ENCODE measurements around the gene RASA3. TPM values are rescaled to one million over a fixed set of nuclear protein-coding genes. Genes with fewer than 3 reads are reported as not detected.

The RASA3 gene
- total RNA-seq, 1 experiment from 2014 or later = 18.6 TPM

DNA sequence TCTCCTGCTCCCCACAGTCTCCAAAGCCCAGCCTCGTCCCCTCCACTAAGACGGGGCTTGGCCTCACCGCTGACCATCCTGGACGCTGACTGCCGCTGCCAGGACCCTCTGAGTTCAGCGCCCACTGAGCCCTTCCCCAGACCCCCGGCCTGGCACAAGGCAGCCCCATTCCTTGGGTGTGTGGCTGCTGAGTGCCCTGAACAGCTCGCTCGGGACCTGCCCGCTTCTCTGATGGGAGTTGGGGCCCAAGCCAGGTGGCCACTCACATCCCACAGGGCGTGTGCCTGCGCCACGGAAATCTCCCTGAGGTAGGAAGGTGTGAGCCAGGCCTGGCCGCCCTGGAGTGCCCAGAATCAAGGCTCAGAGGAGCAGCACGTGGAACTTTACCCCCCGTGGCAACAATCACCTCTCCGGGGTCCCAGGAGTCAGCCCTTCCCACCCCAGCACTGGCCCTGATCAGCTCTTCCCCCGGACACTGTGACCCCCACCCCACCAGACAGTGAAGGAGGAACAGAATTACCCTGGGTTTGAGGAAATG is 179.4 kb downstream of the RASA3 start:
- ChIA-PET POLR2A (no interaction called here), CTCF (interaction anchor here (0.7 to 1.2 kb wide), 2 partner anchors 273 to 316 kb away, joined by 3 to 4 read pairs; no protein-coding TSS in a partner anchor), RAD21 (ENCODE audit: low non-redundant PET in 1 of 2, low total read pairs in 2 of 2, uncharacterized antibody in 2 of 2, unreplicated experiment in 2 of 2) (no interaction called here)
- ATAC-seq = no peak
- TF ChIP-seq, protein P1, sequence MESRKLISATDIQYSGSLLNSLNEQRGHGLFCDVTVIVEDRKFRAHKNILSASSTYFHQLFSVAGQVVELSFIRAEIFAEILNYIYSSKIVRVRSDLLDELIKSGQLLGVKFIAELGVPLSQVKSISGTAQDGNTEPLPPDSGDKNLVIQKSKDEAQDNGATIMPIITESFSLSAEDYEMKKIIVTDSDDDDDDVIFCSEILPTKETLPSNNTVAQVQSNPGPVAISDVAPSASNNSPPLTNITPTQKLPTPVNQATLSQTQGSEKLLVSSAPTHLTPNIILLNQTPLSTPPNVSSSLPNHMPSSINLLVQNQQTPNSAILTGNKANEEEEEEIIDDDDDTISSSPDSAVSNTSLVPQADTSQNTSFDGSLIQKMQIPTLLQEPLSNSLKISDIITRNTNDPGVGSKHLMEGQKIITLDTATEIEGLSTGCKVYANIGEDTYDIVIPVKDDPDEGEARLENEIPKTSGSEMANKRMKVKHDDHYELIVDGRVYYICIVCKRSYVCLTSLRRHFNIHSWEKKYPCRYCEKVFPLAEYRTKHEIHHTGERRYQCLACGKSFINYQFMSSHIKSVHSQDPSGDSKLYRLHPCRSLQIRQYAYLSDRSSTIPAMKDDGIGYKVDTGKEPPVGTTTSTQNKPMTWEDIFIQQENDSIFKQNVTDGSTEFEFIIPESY (IDR thresholded peaks at IDR 0.05; ENCODE audit: extremely low read depth, insufficient replicate concordance, low read length) = no peak
- TF ChIP-seq CEBPB (IDR thresholded peaks at IDR 0.05; ENCODE audit: low read depth) (no peak), ELF1 (IDR thresholded peaks at IDR 0.05; ENCODE audit: borderline replicate concordance, low read depth) (no peak), FOSL1 (IDR thresholded peaks at IDR 0.05; ENCODE audit: low read depth) (no peak), ZNF274 (IDR thresholded peaks at IDR 0.05; ENCODE audit: low read depth, low read length) (no peak), SRF (IDR thresholded peaks at IDR 0.05; ENCODE audit: low read depth) (no peak), EGR1 (IDR thresholded peaks at IDR 0.05; ENCODE audit: low read depth) (no peak), POLR2AphosphoS5 (IDR thresholded peaks at IDR 0.05; ENCODE audit: low read depth, low read length) (no peak)
- TF ChIP-seq, protein P2, sequence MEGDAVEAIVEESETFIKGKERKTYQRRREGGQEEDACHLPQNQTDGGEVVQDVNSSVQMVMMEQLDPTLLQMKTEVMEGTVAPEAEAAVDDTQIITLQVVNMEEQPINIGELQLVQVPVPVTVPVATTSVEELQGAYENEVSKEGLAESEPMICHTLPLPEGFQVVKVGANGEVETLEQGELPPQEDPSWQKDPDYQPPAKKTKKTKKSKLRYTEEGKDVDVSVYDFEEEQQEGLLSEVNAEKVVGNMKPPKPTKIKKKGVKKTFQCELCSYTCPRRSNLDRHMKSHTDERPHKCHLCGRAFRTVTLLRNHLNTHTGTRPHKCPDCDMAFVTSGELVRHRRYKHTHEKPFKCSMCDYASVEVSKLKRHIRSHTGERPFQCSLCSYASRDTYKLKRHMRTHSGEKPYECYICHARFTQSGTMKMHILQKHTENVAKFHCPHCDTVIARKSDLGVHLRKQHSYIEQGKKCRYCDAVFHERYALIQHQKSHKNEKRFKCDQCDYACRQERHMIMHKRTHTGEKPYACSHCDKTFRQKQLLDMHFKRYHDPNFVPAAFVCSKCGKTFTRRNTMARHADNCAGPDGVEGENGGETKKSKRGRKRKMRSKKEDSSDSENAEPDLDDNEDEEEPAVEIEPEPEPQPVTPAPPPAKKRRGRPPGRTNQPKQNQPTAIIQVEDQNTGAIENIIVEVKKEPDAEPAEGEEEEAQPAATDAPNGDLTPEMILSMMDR (IDR thresholded peaks at IDR 0.05 in 2 of 3, conservative IDR thresholded peaks at IDR 0.05 in 1 of 3; ENCODE audit: borderline replicate concordance in 1 of 3, insufficient read depth in 1 of 3, low read depth in 2 of 3, low read length in 2 of 3) = no peak
- TF ChIP-seq, protein P3, sequence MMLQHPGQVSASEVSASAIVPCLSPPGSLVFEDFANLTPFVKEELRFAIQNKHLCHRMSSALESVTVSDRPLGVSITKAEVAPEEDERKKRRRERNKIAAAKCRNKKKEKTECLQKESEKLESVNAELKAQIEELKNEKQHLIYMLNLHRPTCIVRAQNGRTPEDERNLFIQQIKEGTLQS (IDR thresholded peaks at IDR 0.05) = no peak
- Histone ChIP-seq H2AFZ (ENCODE audit: low read depth, low read length, poor library complexity, severe bottlenecking) (no peak overlapping the region), H4K20me1 (ENCODE audit: insufficient read depth) (no peaks in the 10 kb centered on the region), H3K27ac (ENCODE audit: low read depth, low read length) (no peak overlapping the region), H3K9ac (ENCODE audit: low read length) (no peak overlapping the region), H3K79me2 (ENCODE audit: insufficient read depth, low read length) (no peaks in the 10 kb centered on the region), H3K4me1 (ENCODE audit: control insufficient read depth in 1 of 2, insufficient read depth in 2 of 2, low read length in 2 of 2) (peaks cover 0 to 10% of the 10 kb centered on the region in 2 experiments; a peak in 3 of 4 replicates), H3K27me3 (ENCODE audit: insufficient read depth, low read length) (no peaks in the 10 kb centered on the region), H3K36me3 (ENCODE audit: control insufficient read depth in 1 of 2, insufficient read depth in 2 of 2, low read length in 2 of 2) (no peaks in the 10 kb centered on the region), H3K9me3 (ENCODE audit: control insufficient read depth in 1 of 2, insufficient read depth in 1 of 2, low read depth in 1 of 2, low read length in 2 of 2) (no peaks in the 10 kb centered on the region), H3K4me2 (ENCODE audit: low read length) (no peak overlapping the region), H3K4me3 (replicated peaks in 1 of 2; ENCODE audit: low read depth in 1 of 2, low read length in 2 of 2) (no peak overlapping the region), H3K9me2 (ENCODE audit: insufficient read depth) (no peaks in the 10 kb centered on the region)
- no peak for DNase-seq (ENCODE audit: low read depth, low spot score)
- no TSS peak for BruUV-seq (replicated peaks)
- intact Hi-C loops (cut with micrococcal nuclease) = loop anchor here (10.0 kb wide), 1 partner anchor 192 kb away; no protein-coding TSS in a partner anchor

Measured in HCT116 (cell line).